GM20000 (cell line): ENCODE data around the gene HCRTR2.
"Not testable (repeated sequence)": the region's sequence is repeated elsewhere in the genome, so short reads cannot be mapped to it uniquely, and the experiment has no call there.

ENCODE experiments used
- DNase-seq: peaks from one replicate; pipeline ENCODE4 v3.0.0; 2012; ENCODE audit warnings: low spot score
- CTCF ChIP-seq: IDR thresholded peaks from 2 replicates; pipeline ENCODE4 v1.5.1; 2012; ENCODE audit warnings: mild to moderate bottlenecking, control low read depth; ENCODE audit errors: extremely low read depth, missing control alignments

The HCRTR2 gene

GRCh38 chr6:55153284-55153683, 21.0 kb upstream of the HCRTR2 start:
- no peak for DNase-seq
- no peak for TF ChIP-seq CTCF

GRCh38 chr6:55158784-55159183, 15.5 kb upstream of the HCRTR2 start:
- not testable (repeated sequence) for DNase-seq

DNA sequence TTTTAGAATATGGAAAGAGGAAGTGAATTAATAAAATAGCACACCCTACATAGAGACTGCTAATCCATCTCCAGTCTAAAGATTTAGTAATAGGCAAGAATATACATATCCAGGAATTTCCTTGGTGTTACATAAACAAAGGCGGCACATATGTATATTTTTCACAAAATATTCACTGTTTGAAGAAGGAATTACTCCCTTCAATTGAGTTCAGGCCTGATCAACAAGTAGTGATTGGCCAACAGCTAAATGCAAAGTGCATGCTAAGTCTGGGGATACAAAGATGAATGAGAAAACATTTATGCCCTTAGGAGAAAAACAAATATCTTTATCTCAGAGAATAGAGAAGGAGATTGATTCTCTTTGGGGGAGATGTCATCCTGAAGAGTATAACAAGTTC, 6.5 kb upstream of the HCRTR2 start:
- DNase-seq, result no peak
- no peak for TF ChIP-seq CTCF

DNA sequence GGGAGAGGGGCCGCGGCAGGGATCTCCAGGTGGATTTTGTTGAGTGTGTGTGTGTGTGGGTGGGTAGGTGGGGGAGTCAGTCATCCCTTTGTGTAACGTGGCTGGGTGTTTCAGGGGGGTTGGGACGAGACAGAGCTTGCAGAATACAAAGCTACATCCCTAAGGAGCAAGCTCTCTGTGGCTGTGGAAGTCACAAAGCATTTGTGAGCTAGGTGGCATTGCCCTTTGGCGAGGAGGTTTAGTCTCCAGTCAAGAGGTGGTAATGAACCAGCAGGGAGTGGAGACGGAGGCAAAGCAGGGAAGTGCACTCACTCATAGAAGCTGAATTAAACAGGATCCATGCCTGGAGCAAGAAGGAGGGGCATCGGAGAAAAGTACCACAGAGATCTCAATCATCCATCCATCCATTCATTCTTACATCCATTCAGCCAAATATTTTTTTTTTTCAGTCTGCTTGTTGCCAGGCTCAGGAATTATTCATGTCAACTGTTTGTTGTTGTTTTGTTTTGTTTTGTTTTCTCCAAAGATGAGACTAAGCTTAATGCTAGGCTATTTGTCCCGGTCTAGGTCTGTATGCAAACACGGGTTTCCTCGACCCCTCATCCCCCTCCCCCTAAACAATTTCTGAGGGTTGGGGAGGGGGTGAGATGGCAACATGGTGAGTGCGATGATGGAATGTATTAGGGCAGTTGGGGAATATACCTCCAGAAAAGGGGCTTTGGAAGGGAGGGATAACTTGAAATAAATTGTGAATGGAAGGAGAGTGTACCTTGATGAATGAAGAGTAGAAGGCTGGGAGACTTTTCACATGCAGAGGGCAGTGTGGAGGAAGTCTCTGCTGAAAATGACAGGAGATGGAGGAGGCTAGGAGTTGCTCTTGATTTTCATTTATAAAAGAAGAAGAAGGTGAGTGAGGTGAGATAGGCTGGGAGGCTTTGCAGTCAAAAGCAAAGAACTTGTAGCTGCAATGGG, 1.0 kb downstream of the HCRTR2 start:
- no peak for DNase-seq
- no peak for TF ChIP-seq CTCF

DNA sequence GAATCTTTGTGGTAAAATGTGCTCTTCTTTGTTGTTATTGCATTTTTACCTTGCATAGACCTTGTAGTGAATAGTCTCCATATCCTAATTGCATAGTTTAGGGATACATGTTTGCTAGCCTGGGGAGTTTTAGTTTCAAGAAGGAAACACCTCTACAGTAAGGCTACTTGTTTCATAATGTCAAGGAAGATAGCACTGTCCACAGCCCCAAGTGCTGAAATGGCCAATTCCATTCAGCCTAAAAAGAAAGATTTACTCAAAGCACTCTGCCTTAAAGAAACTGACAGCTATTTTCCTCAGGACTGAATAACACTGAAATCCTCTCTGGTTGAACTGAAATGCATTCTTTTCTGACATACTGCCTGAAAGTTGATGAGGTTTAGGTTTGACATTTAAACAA, 2.6 kb downstream of the HCRTR2 start:
- DNase-seq, result no peak
- TF ChIP-seq CTCF, result no peak

GRCh38 chr6:55180258-55180657, 5.9 kb downstream of the HCRTR2 start:
- no peak for DNase-seq

GRCh38 chr6:55182016-55182650, 7.8 kb downstream of the HCRTR2 start:
- TF ChIP-seq CTCF, result no peak
- DNase-seq, result no peak

More at GRCh38 chr6:55180258-55180657, 5.9 kb downstream of the HCRTR2 start:
- no peak for TF ChIP-seq CTCF
